ENCODE measurements around the gene C5orf63. TPM values are rescaled to one million over a fixed set of nuclear protein-coding genes. Genes with fewer than 3 reads are reported as not detected.
"Not testable (repeated sequence)": the region's sequence is repeated elsewhere in the genome, so short reads cannot be mapped to it uniquely, and the experiment has no call there.

Gene C5orf63
- total RNA-seq, 2 donors from 2014 or later, result 11.0 to 12.3 TPM

DNA sequence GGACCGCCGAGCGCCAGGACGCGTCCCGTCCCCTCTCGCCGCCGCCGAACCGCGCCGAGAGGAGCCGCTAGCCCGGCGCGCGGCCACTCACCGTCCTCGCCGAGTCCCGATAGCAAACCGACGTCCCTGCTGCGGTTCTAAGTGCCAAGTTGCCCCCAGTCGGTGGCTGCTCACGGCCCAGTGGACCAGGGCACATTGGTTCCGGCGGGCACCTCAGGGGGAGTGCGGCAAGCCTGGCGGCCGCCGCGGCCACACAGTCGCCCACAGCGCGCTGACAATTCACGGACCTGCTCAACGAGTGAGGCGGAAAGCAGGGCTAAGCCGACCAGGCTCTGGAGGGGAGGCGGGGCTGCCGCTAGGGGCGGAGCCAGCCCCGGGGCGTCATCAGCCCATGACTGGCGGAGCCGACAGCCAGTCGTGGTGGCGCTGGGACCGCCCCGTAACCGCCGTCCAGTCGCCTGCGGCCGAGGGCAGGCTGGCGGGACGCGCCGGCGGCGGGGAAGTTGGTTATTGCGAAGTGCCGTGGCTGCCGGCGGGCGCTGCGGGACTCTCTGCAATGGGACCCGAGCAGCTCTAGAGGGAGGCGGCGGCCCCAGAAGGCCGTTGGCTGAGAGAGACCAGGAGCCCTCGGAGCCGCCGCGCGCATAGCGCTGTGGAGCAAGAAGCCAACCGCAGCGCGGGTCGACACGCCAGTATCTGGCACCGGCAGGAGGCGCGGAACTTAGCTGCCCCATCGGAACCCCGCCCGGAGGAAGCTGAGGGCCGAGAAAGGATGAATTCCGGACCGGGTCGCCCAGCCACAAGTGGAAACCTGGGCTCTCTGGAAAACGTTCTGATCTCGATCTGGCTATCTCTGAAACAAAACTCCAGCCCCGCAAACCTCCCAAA, 42.8 kb downstream of the C5orf63 start, which contains the start of gene MARCHF3:
Gene MARCHF3 (minus strand): TSS at position 300 of the 888 bp plus-strand sequence. CDS start 112,387 bp downstream, outside the sequence.
- peak within 1 kb of the TSS; percentile 41 for H3K27ac Mint-ChIP-seq

GRCh38 chr5:127029581-127030258, 43.6 kb downstream of the C5orf63 start:
- Mint-ChIP-seq H3K27me3 (peaks cover 3% of the 10 kb centered on the region), H3K4me1 (no peaks in the 10 kb centered on the region), H3K4me3 (peak overlapping the region; percentile 84), H3K9me3 (no peaks in the 10 kb centered on the region), H3K36me3 (ENCODE audit: low read depth) (no peaks in the 10 kb centered on the region), H3K27ac (peak overlapping the region; percentile 41)
- no peak for ATAC-seq (replicated peaks)

More for the DNA sequence above, 42.8 kb downstream of the C5orf63 start, which contains the start of gene MARCHF3:
- no peaks in the 10 kb centered on the region for H3K36me3 Mint-ChIP-seq (ENCODE audit: low read depth)
- H3K4me3 Mint-ChIP-seq, result peak within 1 kb of the TSS; percentile 84
- H3K27me3 Mint-ChIP-seq, result peaks cover 3% of the 10 kb centered on the region
- H3K9me3 Mint-ChIP-seq, result no peaks in the 10 kb centered on the region
- no peaks in the 10 kb centered on the region for H3K4me1 Mint-ChIP-seq
- ATAC-seq (replicated peaks), result peak; percentile 97

DNA sequence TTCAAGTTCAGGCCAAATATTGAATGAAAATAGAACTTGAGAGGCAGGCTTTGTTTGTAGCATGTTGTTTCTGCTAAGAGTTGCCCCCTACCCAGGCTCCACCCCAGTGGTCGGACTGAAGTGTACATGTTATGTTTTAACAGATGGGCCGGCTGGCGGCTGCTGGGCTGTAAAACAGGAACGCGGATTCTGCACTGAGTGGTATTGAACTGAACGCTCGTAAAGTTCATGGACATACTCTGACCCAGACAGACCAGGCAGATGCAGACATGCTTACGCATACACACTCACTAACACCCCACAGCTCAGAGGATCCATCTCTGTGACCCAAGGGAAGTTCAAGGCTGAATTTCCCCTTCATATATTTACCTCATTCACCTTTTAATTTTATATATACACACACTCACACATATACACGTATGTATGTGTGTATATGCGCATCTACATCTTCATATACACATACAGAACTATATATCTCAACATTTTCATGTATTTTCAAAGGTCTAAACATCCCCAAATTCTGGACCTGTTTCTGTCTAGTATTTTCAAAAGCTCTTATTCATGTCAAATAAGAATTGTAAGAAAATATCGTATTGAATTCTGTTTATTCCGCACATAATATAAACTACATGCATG, 44.4 kb downstream of the C5orf63 start:
- H3K27me3 Mint-ChIP-seq, result peaks cover 3% of the 10 kb centered on the region
- H3K36me3 Mint-ChIP-seq (ENCODE audit: low read depth), result no peaks in the 10 kb centered on the region
- peak overlapping the region; percentile 84 for H3K4me3 Mint-ChIP-seq
- peaks cover 3% of the 10 kb centered on the region for H3K4me1 Mint-ChIP-seq
- no peaks in the 10 kb centered on the region for H3K9me3 Mint-ChIP-seq
- no peak for ATAC-seq (replicated peaks)
- H3K27ac Mint-ChIP-seq, result peak overlapping the region; percentile 41

DNA sequence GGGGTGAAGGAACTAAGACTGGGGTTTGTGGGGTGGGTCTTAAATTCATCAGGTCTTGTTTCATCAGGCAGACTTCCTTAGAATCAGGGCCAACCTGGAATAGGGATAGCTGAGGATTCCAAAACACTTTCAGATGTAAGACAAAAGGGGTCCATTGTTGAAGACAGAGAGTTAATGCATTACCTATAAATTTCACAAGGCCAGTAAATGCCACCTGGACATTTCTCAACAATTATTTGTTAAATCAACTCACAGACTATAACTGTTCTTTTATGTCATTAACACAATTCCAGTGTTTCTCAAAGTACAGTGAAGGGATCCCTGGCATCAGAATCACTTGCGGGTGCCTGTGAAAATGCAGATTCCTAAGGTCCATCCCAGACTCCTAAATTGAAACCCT, 45.8 kb downstream of the C5orf63 start:
- ATAC-seq (replicated peaks), result no peak
- no peaks in the 10 kb centered on the region for H3K36me3 Mint-ChIP-seq (ENCODE audit: low read depth)
- H3K27me3 Mint-ChIP-seq, result peaks cover 3% of the 10 kb centered on the region
- no peaks in the 10 kb centered on the region for H3K9me3 Mint-ChIP-seq
- H3K4me1 Mint-ChIP-seq, result peaks cover 6% of the 10 kb centered on the region
- H3K27ac Mint-ChIP-seq, result no peak overlapping the region
- H3K4me3 Mint-ChIP-seq, result no peak overlapping the region

GRCh38 chr5:127026166-127026565, 47.1 kb downstream of the C5orf63 start:
- Mint-ChIP-seq H3K27me3 (no peaks in the 10 kb centered on the region), H3K36me3 (ENCODE audit: low read depth) (no peaks in the 10 kb centered on the region), H3K4me3 (no peak overlapping the region), H3K4me1 (peaks cover 6% of the 10 kb centered on the region), H3K9me3 (no peaks in the 10 kb centered on the region), H3K27ac (no peak overlapping the region)
- no peak for ATAC-seq (replicated peaks)

GRCh38 chr5:127025467-127025866, 47.8 kb downstream of the C5orf63 start:
- no peaks in the 10 kb centered on the region for H3K9me3 Mint-ChIP-seq
- H3K4me1 Mint-ChIP-seq, result peaks cover 6% of the 10 kb centered on the region
- no peak overlapping the region for H3K4me3 Mint-ChIP-seq
- H3K27me3 Mint-ChIP-seq, result no peaks in the 10 kb centered on the region
- no peak overlapping the region for H3K27ac Mint-ChIP-seq
- ATAC-seq (replicated peaks), result no peak
- H3K36me3 Mint-ChIP-seq (ENCODE audit: low read depth), result no peaks in the 10 kb centered on the region

- Mint-ChIP-seq H3K9me3 (no peaks in the 10 kb centered on the region), H3K27ac (no peak overlapping the region), H3K27me3 (no peaks in the 10 kb centered on the region), H3K4me1 (peaks cover 6% of the 10 kb centered on the region), H3K36me3 (ENCODE audit: low read depth) (no peaks in the 10 kb centered on the region), H3K4me3 (no peak overlapping the region)
- no peak for ATAC-seq (replicated peaks)
Measured at GRCh38 chr5:127024821-127025220, 48.5 kb downstream of the C5orf63 start.

- not testable (repeated sequence) for H3K4me1 Mint-ChIP-seq; H3K27me3 Mint-ChIP-seq; H3K36me3 Mint-ChIP-seq (ENCODE audit: low read depth); H3K4me3 Mint-ChIP-seq; H3K9me3 Mint-ChIP-seq
- peak overlapping the region; percentile 21 for H3K27ac Mint-ChIP-seq
- ATAC-seq (replicated peaks), result peak; percentile 85
Measured at GRCh38 chr5:127023552-127024191, 49.6 kb downstream of the C5orf63 start.

DNA sequence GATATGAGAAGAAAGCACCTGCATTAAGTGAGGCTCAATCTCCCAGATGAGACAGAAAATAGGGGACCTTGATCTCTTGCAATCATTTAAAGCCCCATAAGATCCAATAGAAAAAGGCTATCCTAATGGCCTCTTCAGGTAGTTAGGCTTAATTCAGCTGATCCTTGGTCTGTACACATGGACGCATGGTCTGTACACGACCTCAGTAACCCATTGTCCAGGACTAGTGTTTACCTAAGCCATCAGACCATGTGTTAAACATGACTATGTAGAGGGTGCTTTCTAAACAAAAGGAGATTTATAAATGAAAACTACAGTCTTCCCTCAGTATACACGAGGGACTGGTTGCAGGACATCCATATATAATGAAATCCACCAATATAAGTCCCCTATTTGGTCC, 50.5 kb downstream of the C5orf63 start:
- Mint-ChIP-seq H3K27ac (no peak overlapping the region), H3K4me3 (no peak overlapping the region), H3K9me3 (no peaks in the 10 kb centered on the region), H3K27me3 (no peaks in the 10 kb centered on the region), H3K4me1 (peaks cover 6% of the 10 kb centered on the region), H3K36me3 (ENCODE audit: low read depth) (no peaks in the 10 kb centered on the region)
- no peak for ATAC-seq (replicated peaks)

DNA sequence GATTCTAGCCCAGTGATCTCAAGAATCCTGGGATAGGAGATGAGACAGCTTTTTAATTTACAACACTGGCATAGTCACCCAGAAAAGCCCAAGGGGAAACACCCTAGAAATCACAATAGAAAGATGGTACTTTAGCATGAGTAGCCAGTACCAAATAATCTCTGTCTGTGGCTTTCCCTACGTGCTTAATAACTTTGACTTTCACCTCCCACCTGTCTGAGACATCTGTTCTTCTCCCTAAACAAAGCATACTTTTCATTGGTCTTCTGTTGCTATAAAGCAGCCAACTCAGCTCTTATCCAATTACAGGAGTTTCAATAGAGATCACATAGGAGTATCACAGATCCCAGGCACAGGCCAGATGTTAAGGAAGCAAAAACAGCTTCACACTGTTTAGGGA, 53.4 kb downstream of the C5orf63 start:
- no peaks in the 10 kb centered on the region for H3K9me3 Mint-ChIP-seq
- no peaks in the 10 kb centered on the region for H3K36me3 Mint-ChIP-seq (ENCODE audit: low read depth)
- peaks cover 6% of the 10 kb centered on the region for H3K4me1 Mint-ChIP-seq
- H3K27ac Mint-ChIP-seq, result no peak overlapping the region
- no peaks in the 10 kb centered on the region for H3K27me3 Mint-ChIP-seq
- peak; percentile 68 for ATAC-seq (replicated peaks)
- no peak overlapping the region for H3K4me3 Mint-ChIP-seq

DNA sequence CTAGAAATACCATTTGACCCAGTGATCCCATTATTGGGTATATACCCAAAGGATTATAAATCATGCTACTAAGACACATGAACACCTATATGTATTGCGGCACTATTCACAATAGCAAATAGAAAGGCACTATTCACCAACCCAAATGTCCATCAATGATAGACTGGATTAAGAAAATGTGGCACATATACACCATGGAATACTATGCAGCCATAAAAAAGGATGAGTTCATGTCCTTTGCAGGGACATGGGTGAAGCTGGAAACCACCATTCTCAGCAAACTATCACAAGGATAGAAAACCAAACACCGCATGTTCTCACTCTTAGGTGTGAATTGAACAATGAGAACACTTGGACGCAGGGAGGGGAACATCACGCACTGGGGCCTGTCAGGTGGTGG, 56.6 kb downstream of the C5orf63 start:
- ATAC-seq (replicated peaks); H3K9me3 Mint-ChIP-seq; H3K36me3 Mint-ChIP-seq (ENCODE audit: low read depth); H3K27me3 Mint-ChIP-seq; H3K4me3 Mint-ChIP-seq; H3K4me1 Mint-ChIP-seq; H3K27ac Mint-ChIP-seq: not testable (repeated sequence)

DNA sequence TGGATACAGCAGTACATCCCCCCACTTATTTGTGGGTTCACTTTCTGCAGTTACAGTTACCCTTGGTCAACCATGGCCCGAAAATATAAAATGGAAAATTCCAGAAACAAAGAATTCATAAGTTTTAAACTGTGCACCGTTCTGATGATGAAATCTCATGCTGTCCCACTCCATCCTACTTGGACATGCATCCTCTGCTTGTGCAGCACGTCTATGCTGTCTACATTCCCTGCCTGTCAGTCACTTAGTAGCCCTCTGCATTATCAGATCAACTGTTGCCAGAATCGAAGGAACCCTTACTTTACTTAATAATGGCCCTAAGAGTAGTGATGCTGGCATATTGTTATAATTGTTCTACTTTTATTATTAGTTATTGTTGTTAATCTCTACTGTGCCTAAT, 57.6 kb downstream of the C5orf63 start:
- Mint-ChIP-seq H3K36me3 (ENCODE audit: low read depth) (no peaks in the 10 kb centered on the region), H3K27ac (no peak overlapping the region), H3K27me3 (no peaks in the 10 kb centered on the region), H3K4me1 (peaks cover 4% of the 10 kb centered on the region), H3K9me3 (no peaks in the 10 kb centered on the region), H3K4me3 (no peak overlapping the region)
- ATAC-seq (replicated peaks), result no peak

DNA sequence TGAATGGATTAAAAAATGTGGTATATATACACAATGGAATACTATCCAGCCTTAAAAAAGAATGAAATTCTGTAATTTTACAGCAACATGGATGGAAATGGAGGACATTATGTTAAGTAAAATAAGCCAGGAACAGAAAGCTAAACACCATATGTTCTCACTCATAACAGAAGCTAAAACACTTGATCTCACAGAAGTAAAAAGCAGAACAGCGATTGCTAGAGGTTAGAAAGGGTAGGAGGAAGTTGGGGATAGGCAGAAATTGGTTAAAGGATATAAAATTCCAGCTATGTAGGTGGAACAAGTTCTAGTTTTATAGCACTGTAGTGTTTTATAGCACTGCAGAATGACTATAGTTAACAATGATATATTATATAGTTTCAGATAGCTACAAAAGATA, 58.7 kb downstream of the C5orf63 start:
- H3K4me3 Mint-ChIP-seq, result no peak overlapping the region
- no peaks in the 10 kb centered on the region for H3K27me3 Mint-ChIP-seq
- peaks cover 4% of the 10 kb centered on the region for H3K4me1 Mint-ChIP-seq
- peaks cover 4% of the 10 kb centered on the region for H3K9me3 Mint-ChIP-seq
- no peaks in the 10 kb centered on the region for H3K36me3 Mint-ChIP-seq (ENCODE audit: low read depth)
- no peak for ATAC-seq (replicated peaks)
- H3K27ac Mint-ChIP-seq, result no peak overlapping the region

GRCh38 chr5:127013407-127013806, 59.9 kb downstream of the C5orf63 start:
- no peak overlapping the region for H3K27ac Mint-ChIP-seq
- peaks cover 4% of the 10 kb centered on the region for H3K4me1 Mint-ChIP-seq
- H3K27me3 Mint-ChIP-seq, result no peaks in the 10 kb centered on the region
- H3K9me3 Mint-ChIP-seq, result peaks cover 4% of the 10 kb centered on the region
- peak overlapping the region; percentile 44 for H3K4me3 Mint-ChIP-seq
- H3K36me3 Mint-ChIP-seq (ENCODE audit: low read depth), result no peaks in the 10 kb centered on the region
- no peak for ATAC-seq (replicated peaks)

All from activated T-helper 17 cell treated with anti-CD3 and anti-CD28 coated beads, Interleukin-2, amount 50 U/mL, for 72 hours (primary cell).